AG10803 (cell line): ENCODE measurements around the gene TMCC3.
A peak's percentile ranks its signal among the peaks of the same experiment; 100 is the strongest.

ENCODE experiments used
- DNase-seq: peaks from one replicate; pipeline ENCODE4 v3.0.0; 2010; ENCODE audit warnings: low read depth
- H3K4me3 ChIP-seq: 2 replicates; pipeline ENCODE4 v1.5.1; 2011; ENCODE audit warnings: mild to moderate bottlenecking, low read length, control low read depth
- CTCF ChIP-seq: conservative IDR thresholded peaks from 2 replicates; pipeline ENCODE4 v1.5.1; 2011; ENCODE audit warnings: mild to moderate bottlenecking, low read length, control low read depth, inconsistent platforms

Gene TMCC3

GRCh38 chr12:94644141-94644979, 6.0 kb downstream of the TMCC3 start:
- peak; percentile 22 for DNase-seq
- TF ChIP-seq CTCF: no peak
- H3K4me3 ChIP-seq: no peak overlapping the region

- TF ChIP-seq CTCF: no peak
- H3K4me3 ChIP-seq: no peak overlapping the region
- DNase-seq: no peak
Measured at GRCh38 chr12:94643606-94644005, 6.8 kb downstream of the TMCC3 start.

GRCh38 chr12:94641283-94641682, 9.1 kb downstream of the TMCC3 start:
- no peak for TF ChIP-seq CTCF

GRCh38 chr12:94640134-94640928, 10.0 kb downstream of the TMCC3 start:
- DNase-seq: peak; percentile 30
- TF ChIP-seq CTCF: no peak

More at GRCh38 chr12:94641283-94641682, 9.1 kb downstream of the TMCC3 start:
- no peak overlapping the region for H3K4me3 ChIP-seq
- DNase-seq: no peak

GRCh38 chr12:94638521-94638920, 11.8 kb downstream of the TMCC3 start:
- no peak overlapping the region for H3K4me3 ChIP-seq
- DNase-seq: no peak
- no peak for TF ChIP-seq CTCF

More at GRCh38 chr12:94640134-94640928, 10.0 kb downstream of the TMCC3 start:
- H3K4me3 ChIP-seq: no peak overlapping the region

- no peak for DNase-seq
- TF ChIP-seq CTCF: no peak
- no peak overlapping the region for H3K4me3 ChIP-seq
Measured at GRCh38 chr12:94637390-94638113, 12.8 kb downstream of the TMCC3 start.
